Esophagus muscularis mucosa (tissue), 4 donors: ENCODE measurements around the gene PROX1.

Source experiments
- EP300 ChIP-seq: sonication (generic); formaldehyde crosslinking; IDR thresholded peaks from one replicate; pipeline ENCODE4 v1.6.1; 2017; ENCODE audit warnings: antibody characterized with exemption
- POLR2A ChIP-seq: fragments of 450-650 bp; IDR thresholded peaks from one replicate; pipeline ENCODE4 v1.6.1; 2017; ENCODE audit warnings: antibody characterized with exemption, moderate library complexity, mild to moderate bottlenecking, low read depth
- POLR2AphosphoS5 ChIP-seq, 2 donors: sonication (generic); formaldehyde crosslinking; IDR thresholded peaks; one replicate each; pipeline ENCODE4 v1.6.1; 2017; ENCODE audit warnings: antibody characterized with exemption in 2 of 2
- TF ChIP-seq, protein P1 (sequence below), 3 experiments: fragments of 200-600 bp in 2 of 3; fragments of 450-650 bp in 1 of 3; sonication (generic) in 2 of 3; IDR thresholded peaks; one replicate each; pipeline ENCODE4 v1.5.1; 2017 to 2019; ENCODE audit warnings: antibody characterized with exemption in 3 of 3, mild to moderate bottlenecking in 2 of 3, moderate library complexity in 1 of 3

DNA sequence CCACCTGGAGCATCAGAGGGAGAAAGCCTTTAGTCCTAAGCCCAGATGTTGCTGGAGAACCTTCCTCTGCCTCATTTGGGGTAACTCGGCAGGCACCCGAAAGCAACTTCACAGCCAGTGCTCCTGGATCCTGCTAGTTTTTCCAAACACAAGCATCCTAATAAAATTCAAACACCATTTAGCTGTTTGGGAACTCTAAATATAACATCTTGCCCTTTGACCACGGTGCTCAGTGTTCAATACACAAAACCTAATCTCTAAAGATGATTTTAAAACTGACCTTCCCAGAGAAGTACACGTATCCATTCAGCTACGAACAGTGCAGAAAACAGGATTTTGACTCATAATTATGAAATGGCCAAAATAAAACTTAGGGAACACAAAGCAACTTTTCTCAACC is 40.3 kb downstream of the PROX1 start:
- TF ChIP-seq, protein P1, sequence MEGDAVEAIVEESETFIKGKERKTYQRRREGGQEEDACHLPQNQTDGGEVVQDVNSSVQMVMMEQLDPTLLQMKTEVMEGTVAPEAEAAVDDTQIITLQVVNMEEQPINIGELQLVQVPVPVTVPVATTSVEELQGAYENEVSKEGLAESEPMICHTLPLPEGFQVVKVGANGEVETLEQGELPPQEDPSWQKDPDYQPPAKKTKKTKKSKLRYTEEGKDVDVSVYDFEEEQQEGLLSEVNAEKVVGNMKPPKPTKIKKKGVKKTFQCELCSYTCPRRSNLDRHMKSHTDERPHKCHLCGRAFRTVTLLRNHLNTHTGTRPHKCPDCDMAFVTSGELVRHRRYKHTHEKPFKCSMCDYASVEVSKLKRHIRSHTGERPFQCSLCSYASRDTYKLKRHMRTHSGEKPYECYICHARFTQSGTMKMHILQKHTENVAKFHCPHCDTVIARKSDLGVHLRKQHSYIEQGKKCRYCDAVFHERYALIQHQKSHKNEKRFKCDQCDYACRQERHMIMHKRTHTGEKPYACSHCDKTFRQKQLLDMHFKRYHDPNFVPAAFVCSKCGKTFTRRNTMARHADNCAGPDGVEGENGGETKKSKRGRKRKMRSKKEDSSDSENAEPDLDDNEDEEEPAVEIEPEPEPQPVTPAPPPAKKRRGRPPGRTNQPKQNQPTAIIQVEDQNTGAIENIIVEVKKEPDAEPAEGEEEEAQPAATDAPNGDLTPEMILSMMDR (IDR thresholded peaks at IDR 0.05): no peak
- TF ChIP-seq POLR2AphosphoS5 (IDR thresholded peaks at IDR 0.05) (no peak), EP300 (no peak), POLR2A (no peak)
